ENCODE measurements around the gene FRMD1.

FRMD1 gene

GRCh38 chr6:168111911-168112310 lies 32.9 kb upstream of the FRMD1 start:
- no peak for DNase-seq (ENCODE audit: low spot score)

GRCh38 chr6:168110437-168110836 lies 31.4 kb upstream of the FRMD1 start:
- DNase-seq (ENCODE audit: low spot score): no peak

GRCh38 chr6:168109171-168109570 lies 30.2 kb upstream of the FRMD1 start:
- DNase-seq (ENCODE audit: low spot score): no peak

GRCh38 chr6:168107191-168107983 lies 28.4 kb upstream of the FRMD1 start:
- DNase-seq (ENCODE audit: low spot score): no peak

GRCh38 chr6:168106633-168107005 lies 27.6 kb upstream of the FRMD1 start:
- no peak for DNase-seq (ENCODE audit: low spot score)

GRCh38 chr6:168105813-168106632 lies 27.0 kb upstream of the FRMD1 start:
- DNase-seq (ENCODE audit: low spot score): no peak

GRCh38 chr6:168104636-168105035 lies 25.6 kb upstream of the FRMD1 start:
- no peak for DNase-seq (ENCODE audit: low spot score)

GRCh38 chr6:168103050-168103830 lies 24.2 kb upstream of the FRMD1 start:
- no peak for DNase-seq (ENCODE audit: low spot score)

- no peak for DNase-seq (ENCODE audit: low spot score)
Measured at GRCh38 chr6:168102315-168102985, 23.4 kb upstream of the FRMD1 start.

GRCh38 chr6:168101590-168102314 lies 22.7 kb upstream of the FRMD1 start:
- DNase-seq (ENCODE audit: low spot score): no peak

- no peak for DNase-seq (ENCODE audit: low spot score)
Measured at GRCh38 chr6:168100803-168101589, 22.0 kb upstream of the FRMD1 start.

- DNase-seq (ENCODE audit: low spot score): no peak
Measured at GRCh38 chr6:168100011-168100802, 21.2 kb upstream of the FRMD1 start.

- DNase-seq (ENCODE audit: low spot score): no peak
Measured at GRCh38 chr6:168099201-168100010, 20.4 kb upstream of the FRMD1 start.

- DNase-seq (ENCODE audit: low spot score): no peak
Measured at GRCh38 chr6:168098431-168098861, 19.4 kb upstream of the FRMD1 start.

GRCh38 chr6:168097621-168098430 lies 18.8 kb upstream of the FRMD1 start:
- DNase-seq (ENCODE audit: low spot score): no peak

- DNase-seq (ENCODE audit: low spot score): no peak
Measured at GRCh38 chr6:168097221-168097620, 18.2 kb upstream of the FRMD1 start.

- no peak for DNase-seq (ENCODE audit: low spot score)
Measured at GRCh38 chr6:168096271-168096764, 17.3 kb upstream of the FRMD1 start.

Data from AG08396 (cell line).